IMR-90 (cell line): ENCODE measurements around the gene CDH22.

Experiments
- BHLHE40 ChIP-seq: fragments of 150-350 bp; IDR thresholded peaks from 2 replicates; pipeline ENCODE4 v1.6.1; 2016; ENCODE audit warnings: mild to moderate bottlenecking, low read depth, low read length
- CEBPB ChIP-seq: IDR thresholded peaks from 2 replicates; pipeline ENCODE4 v1.6.1; 2012; ENCODE audit warnings: low read depth, low read length, improper control_type of control experiment
- FOS ChIP-seq: fragments of 150-350 bp; IDR thresholded peaks from 2 replicates; pipeline ENCODE4 v1.6.1; 2016; ENCODE audit warnings: low read depth, low read length
- MAFK ChIP-seq: IDR thresholded peaks from 2 replicates; pipeline ENCODE4 v1.6.1; 2012; ENCODE audit warnings: low read depth, low read length, improper control_type of control experiment
- MAZ ChIP-seq: IDR thresholded peaks from 2 replicates; pipeline ENCODE4 v1.6.1; 2012; ENCODE audit warnings: low read depth, mild to moderate bottlenecking, low read length, improper control_type of control experiment, moderate library complexity, borderline replicate concordance
- MXI1 ChIP-seq: IDR thresholded peaks from 2 replicates; pipeline ENCODE4 v1.6.1; 2012; ENCODE audit warnings: low read depth, mild to moderate bottlenecking, low read length, moderate library complexity, borderline replicate concordance
- POLR2A ChIP-seq: IDR thresholded peaks from 2 replicates; pipeline ENCODE4 v1.6.1; 2012; ENCODE audit warnings: mild to moderate bottlenecking, low read depth, low read length
- RAD21 ChIP-seq: IDR thresholded peaks from 2 replicates; pipeline ENCODE4 v1.6.1; 2012; ENCODE audit warnings: low read length, improper control_type of control experiment
- RCOR1 ChIP-seq: IDR thresholded peaks from 2 replicates; pipeline ENCODE4 v1.6.1; 2012; ENCODE audit warnings: mild to moderate bottlenecking, low read length, improper control_type of control experiment; ENCODE audit not compliant: insufficient replicate concordance
- RFX5 ChIP-seq: IDR thresholded peaks from 2 replicates; pipeline ENCODE4 v1.8.0; 2012; ENCODE audit warnings: low read depth, mild to moderate bottlenecking, low read length, moderate library complexity
- SMC3 ChIP-seq: fragments of 150-350 bp; IDR thresholded peaks from 2 replicates; pipeline ENCODE4 v1.6.1; 2016; ENCODE audit warnings: low read depth, mild to moderate bottlenecking, antibody characterized with exemption, low read length, moderate library complexity
- TF ChIP-seq, protein P1 (sequence below): conservative IDR thresholded peaks from 2 replicates; pipeline ENCODE4 v1.5.1; 2012; ENCODE audit warnings: mild to moderate bottlenecking, low read depth, low read length, improper control_type of control experiment

DNA sequence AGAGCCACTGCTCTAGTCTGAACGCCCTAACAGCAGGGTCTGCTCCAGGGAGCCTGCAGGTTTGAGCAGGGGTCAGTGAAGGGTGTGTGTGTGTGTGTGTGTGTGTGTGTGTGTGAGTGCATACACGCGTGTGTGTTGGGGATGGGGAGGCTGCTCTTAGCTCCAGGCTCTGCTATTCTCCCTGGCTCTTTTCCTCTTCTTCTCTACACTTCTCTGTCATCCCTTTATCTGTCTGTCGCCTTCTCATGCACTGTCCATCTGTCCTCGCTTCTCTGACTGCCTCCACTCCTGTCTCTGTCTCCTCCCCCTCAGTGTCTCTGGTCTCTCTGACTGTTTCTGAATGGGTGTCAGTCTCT is 3.4 kb upstream of the CDH22 start:
- TF ChIP-seq, protein P1, sequence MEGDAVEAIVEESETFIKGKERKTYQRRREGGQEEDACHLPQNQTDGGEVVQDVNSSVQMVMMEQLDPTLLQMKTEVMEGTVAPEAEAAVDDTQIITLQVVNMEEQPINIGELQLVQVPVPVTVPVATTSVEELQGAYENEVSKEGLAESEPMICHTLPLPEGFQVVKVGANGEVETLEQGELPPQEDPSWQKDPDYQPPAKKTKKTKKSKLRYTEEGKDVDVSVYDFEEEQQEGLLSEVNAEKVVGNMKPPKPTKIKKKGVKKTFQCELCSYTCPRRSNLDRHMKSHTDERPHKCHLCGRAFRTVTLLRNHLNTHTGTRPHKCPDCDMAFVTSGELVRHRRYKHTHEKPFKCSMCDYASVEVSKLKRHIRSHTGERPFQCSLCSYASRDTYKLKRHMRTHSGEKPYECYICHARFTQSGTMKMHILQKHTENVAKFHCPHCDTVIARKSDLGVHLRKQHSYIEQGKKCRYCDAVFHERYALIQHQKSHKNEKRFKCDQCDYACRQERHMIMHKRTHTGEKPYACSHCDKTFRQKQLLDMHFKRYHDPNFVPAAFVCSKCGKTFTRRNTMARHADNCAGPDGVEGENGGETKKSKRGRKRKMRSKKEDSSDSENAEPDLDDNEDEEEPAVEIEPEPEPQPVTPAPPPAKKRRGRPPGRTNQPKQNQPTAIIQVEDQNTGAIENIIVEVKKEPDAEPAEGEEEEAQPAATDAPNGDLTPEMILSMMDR, result no peak
- TF ChIP-seq MAZ, result no peak
- TF ChIP-seq MXI1, result no peak
- no peak for TF ChIP-seq POLR2A
- no peak for TF ChIP-seq RFX5
- TF ChIP-seq SMC3, result no peak
- no peak for TF ChIP-seq RAD21
- TF ChIP-seq CEBPB, result no peak
- TF ChIP-seq BHLHE40, result no peak
- TF ChIP-seq RCOR1, result no peak
- TF ChIP-seq FOS, result no peak
- TF ChIP-seq MAFK, result no peak
